OCI-LY1 (cell line): ENCODE data around the gene MRGPRE.

ENCODE experiments used
- EZH2 ChIP-seq: fragments of 200-600 bp; sonication (generic), shearing (Covaris generic); IDR thresholded peaks from 2 replicates; pipeline ENCODE4 v1.8.0; 2017; ENCODE audit warnings: borderline replicate concordance, mixed run types, mild to moderate bottlenecking, antibody characterized with exemption, low read length, moderate library complexity, mixed read lengths
- TF ChIP-seq, protein P1 (sequence below): fragments of 200-600 bp; sonication (generic), shearing (Covaris generic); IDR thresholded peaks from 2 replicates; pipeline ENCODE4 v1.5.1; 2017; ENCODE audit warnings: mild to moderate bottlenecking, antibody characterized with exemption, low read length, moderate library complexity, mixed read lengths

DNA sequence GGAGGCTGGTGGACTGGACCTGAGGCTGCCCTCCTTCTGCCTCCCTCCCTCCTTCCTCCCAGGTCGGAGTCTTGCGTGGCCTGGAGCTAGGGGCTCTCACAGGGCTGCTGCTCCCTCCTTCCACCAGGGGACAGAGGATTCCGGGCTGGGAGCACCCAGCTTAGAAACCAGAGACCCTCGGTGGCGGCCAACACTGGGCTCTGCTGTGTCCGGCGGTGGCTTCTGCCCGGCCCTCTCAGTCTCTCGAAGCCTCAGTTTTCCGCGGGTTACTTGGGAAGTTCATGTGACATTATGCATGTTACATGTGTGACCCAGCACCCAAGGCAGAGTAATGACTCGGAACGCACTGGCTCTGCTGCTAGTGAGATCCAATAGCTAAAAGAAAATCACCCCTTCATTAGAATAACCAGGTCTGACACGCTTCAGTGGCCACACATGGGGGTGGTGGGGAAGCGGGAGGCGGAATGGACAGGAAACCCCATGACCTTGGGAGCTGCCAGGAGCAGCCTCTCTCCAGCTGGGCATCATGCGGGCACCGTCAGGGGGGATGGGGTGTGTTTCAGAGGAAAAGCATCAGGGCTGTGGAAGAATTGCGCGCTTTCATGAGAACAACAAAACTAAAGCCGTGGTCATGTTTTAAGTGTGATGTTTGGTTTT lies 7.7 kb downstream of the MRGPRE start:
- TF ChIP-seq, protein P1, sequence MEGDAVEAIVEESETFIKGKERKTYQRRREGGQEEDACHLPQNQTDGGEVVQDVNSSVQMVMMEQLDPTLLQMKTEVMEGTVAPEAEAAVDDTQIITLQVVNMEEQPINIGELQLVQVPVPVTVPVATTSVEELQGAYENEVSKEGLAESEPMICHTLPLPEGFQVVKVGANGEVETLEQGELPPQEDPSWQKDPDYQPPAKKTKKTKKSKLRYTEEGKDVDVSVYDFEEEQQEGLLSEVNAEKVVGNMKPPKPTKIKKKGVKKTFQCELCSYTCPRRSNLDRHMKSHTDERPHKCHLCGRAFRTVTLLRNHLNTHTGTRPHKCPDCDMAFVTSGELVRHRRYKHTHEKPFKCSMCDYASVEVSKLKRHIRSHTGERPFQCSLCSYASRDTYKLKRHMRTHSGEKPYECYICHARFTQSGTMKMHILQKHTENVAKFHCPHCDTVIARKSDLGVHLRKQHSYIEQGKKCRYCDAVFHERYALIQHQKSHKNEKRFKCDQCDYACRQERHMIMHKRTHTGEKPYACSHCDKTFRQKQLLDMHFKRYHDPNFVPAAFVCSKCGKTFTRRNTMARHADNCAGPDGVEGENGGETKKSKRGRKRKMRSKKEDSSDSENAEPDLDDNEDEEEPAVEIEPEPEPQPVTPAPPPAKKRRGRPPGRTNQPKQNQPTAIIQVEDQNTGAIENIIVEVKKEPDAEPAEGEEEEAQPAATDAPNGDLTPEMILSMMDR, result no peak
- no peak for TF ChIP-seq EZH2
